Neural progenitor cell (in vitro differentiated cells): ENCODE results near the gene SCARF1. TPM values are rescaled to one million over a fixed set of nuclear protein-coding genes. Genes with fewer than 3 reads are reported as not detected.
"Not testable (repeated sequence)": the region's sequence is repeated elsewhere in the genome, so short reads cannot be mapped to it uniquely, and the experiment has no call there.

Source experiments
- DNase-seq: peaks from one replicate; pipeline ENCODE4 v3.0.0-alpha.2; 2016; ENCODE audit warnings: low spot score
- H2AFZ ChIP-seq: fragments of 200-600 bp; sonication (generic); replicated peaks from 2 replicates; pipeline ENCODE4 v1.6.1; 2016; ENCODE audit warnings: antibody characterized with exemption
- H3F3A ChIP-seq: fragments of 200-600 bp; sonication (generic); 2 replicates; pipeline ENCODE4 v1.6.1; 2016; ENCODE audit warnings: antibody characterized with exemption, low read depth
- H3K27ac ChIP-seq: fragments of 200-600 bp; sonication (generic); 2 replicates; pipeline ENCODE4 v1.5.1; 2016; ENCODE audit warnings: mild to moderate bottlenecking
- H3K27me3 ChIP-seq: fragments of 200-600 bp; sonication (generic); 2 replicates; pipeline ENCODE4 v1.6.1; 2016; ENCODE audit warnings: mild to moderate bottlenecking, moderate library complexity
- H3K36me3 ChIP-seq: fragments of 200-600 bp; sonication (generic); 2 replicates; pipeline ENCODE4 v1.5.1; 2016
- H3K4me1 ChIP-seq: fragments of 200-600 bp; sonication (generic); 2 replicates; pipeline ENCODE4 v1.6.1; 2016; ENCODE audit warnings: mixed run types
- H3K4me2 ChIP-seq: fragments of 200-600 bp; sonication (generic); 2 replicates; pipeline ENCODE4 v1.6.1; 2016
- H3K4me3 ChIP-seq: fragments of 200-600 bp; sonication (generic); 2 replicates; pipeline ENCODE4 v1.5.1; 2016
- H3K79me2 ChIP-seq: fragments of 200-600 bp; sonication (generic); 2 replicates; pipeline ENCODE4 v1.6.1; 2016; ENCODE audit warnings: low read depth
- H3K9ac ChIP-seq: fragments of 200-600 bp; sonication (generic); 2 replicates; pipeline ENCODE4 v1.6.1; 2016
- H3K9me3 ChIP-seq: fragments of 200-600 bp; sonication (generic); 2 replicates; pipeline ENCODE4 v1.5.1; 2016; ENCODE audit warnings: low read depth
- H4K20me1 ChIP-seq: fragments of 200-600 bp; sonication (generic); 2 replicates; pipeline ENCODE4 v1.6.1; 2016; ENCODE audit warnings: low read depth
- H3K27ac Mint-ChIP-seq: 3 replicates; pipeline ENCODE4 v1.8.0; 2021; ENCODE audit warnings: mixed read lengths
- H3K27me3 Mint-ChIP-seq: 2 replicates; pipeline ENCODE4 v1.8.0; 2022; ENCODE audit warnings: low read depth, mild to moderate bottlenecking, inconsistent platforms, moderate library complexity, mixed read lengths; ENCODE audit not compliant: insufficient read depth
- H3K36me3 Mint-ChIP-seq: 3 replicates; pipeline ENCODE4 v1.8.0; 2021; ENCODE audit warnings: mixed read lengths
- H3K4me1 Mint-ChIP-seq: 3 replicates; pipeline ENCODE4 v1.8.0; 2021; ENCODE audit warnings: mixed read lengths
- H3K4me3 Mint-ChIP-seq: 3 replicates; pipeline ENCODE4 v1.8.0; 2021; ENCODE audit warnings: mild to moderate bottlenecking, moderate library complexity, mixed read lengths
- H3K9me3 Mint-ChIP-seq: 3 replicates; pipeline ENCODE4 v1.8.0; 2020; ENCODE audit warnings: mixed read lengths
- EZH2 ChIP-seq: fragments of 200-600 bp; sonication (generic); IDR thresholded peaks from 2 replicates; pipeline ENCODE4 v1.6.1; 2017; ENCODE audit warnings: antibody characterized with exemption, mild to moderate bottlenecking, moderate library complexity
- EZH2phosphoT487 ChIP-seq: fragments of 200-600 bp; sonication (generic); IDR thresholded peaks from 2 replicates; pipeline ENCODE4 v1.6.1; 2017; ENCODE audit warnings: antibody characterized with exemption
- total RNA-seq: library from RNA; depleted of rRNA; stranded (reverse); fragments of >200 nt; gene quantifications from 2 replicates; pipeline ENCODE4 v1.2.3, GENCODE V29; 2015; ENCODE audit warnings: low replicate concordance
- TF ChIP-seq, protein P1 (sequence below): fragments of 200-600 bp; sonication (generic); IDR thresholded peaks from 2 replicates; pipeline ENCODE4 v1.5.1; 2017; ENCODE audit warnings: antibody characterized with exemption, mild to moderate bottlenecking

Gene SCARF1
- 1.1 TPM in 1 of 2 replicates, not detected in the other for total RNA-seq

GRCh38 chr17:1645207-1646171, at the start of gene SCARF1:
Gene SCARF1, minus strand, starts transcription at chr17:1645732. Its CDS starts 35 bp downstream, at chr17:1645697.
- peak within 1 kb of the TSS; percentile 46 for H3K4me3 Mint-ChIP-seq
- no peak within 1 kb of the TSS for H3K27ac Mint-ChIP-seq
- Histone ChIP-seq H3K27me3 (peaks cover 57% of the 10 kb centered on the region), H3K79me2 (no peaks in the 10 kb centered on the region), H3K36me3 (no peaks in the 10 kb centered on the region), H2AFZ (no peak within 1 kb of the TSS), H3K9ac (no peak within 1 kb of the TSS), H3K9me3 (no peaks in the 10 kb centered on the region), H3F3A (peaks cover 53% of the 10 kb centered on the region), H3K27ac (no peak within 1 kb of the TSS), H3K4me2 (no peak within 1 kb of the TSS), H3K4me3 (no peak within 1 kb of the TSS), H3K4me1 (peaks cover 11% of the 10 kb centered on the region), H4K20me1 (peaks cover 14% of the 10 kb centered on the region)
- no peaks in the 10 kb centered on the region for H3K9me3 Mint-ChIP-seq
- TF ChIP-seq, protein P1, sequence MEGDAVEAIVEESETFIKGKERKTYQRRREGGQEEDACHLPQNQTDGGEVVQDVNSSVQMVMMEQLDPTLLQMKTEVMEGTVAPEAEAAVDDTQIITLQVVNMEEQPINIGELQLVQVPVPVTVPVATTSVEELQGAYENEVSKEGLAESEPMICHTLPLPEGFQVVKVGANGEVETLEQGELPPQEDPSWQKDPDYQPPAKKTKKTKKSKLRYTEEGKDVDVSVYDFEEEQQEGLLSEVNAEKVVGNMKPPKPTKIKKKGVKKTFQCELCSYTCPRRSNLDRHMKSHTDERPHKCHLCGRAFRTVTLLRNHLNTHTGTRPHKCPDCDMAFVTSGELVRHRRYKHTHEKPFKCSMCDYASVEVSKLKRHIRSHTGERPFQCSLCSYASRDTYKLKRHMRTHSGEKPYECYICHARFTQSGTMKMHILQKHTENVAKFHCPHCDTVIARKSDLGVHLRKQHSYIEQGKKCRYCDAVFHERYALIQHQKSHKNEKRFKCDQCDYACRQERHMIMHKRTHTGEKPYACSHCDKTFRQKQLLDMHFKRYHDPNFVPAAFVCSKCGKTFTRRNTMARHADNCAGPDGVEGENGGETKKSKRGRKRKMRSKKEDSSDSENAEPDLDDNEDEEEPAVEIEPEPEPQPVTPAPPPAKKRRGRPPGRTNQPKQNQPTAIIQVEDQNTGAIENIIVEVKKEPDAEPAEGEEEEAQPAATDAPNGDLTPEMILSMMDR, result no peak
- TF ChIP-seq EZH2 (no peak), EZH2phosphoT487 (no peak)
- no peak for DNase-seq
- H3K36me3 Mint-ChIP-seq, result peaks cover 2% of the 10 kb centered on the region
- H3K4me1 Mint-ChIP-seq, result peaks cover 31% of the 10 kb centered on the region
- H3K27me3 Mint-ChIP-seq, result peaks cover 23% of the 10 kb centered on the region

DNA sequence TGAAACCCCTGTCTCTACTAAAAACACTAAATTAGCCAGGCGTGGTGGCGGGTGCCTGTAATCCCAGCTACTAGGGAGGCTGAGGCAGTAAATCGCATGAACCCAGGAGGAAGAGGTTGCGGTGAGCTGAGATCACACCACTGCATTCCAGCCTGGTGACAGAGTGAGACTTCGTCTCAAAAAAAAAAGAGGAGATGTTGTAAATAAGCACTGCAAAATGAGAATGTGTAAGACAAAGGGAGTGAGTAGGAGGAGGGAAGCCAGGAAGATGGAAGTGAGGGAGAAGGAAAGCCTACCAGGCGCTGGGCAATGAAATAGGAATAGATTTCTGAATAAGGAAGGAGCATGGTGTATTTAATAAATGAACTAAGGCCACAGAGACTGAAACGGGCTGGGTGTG, 47.8 kb upstream of the SCARF1 start:
- Histone ChIP-seq H3K9me3 (no peaks in the 10 kb centered on the region), H2AFZ (no peak overlapping the region), H3K27ac (no peak overlapping the region), H4K20me1 (no peaks in the 10 kb centered on the region), H3K27me3 (no peaks in the 10 kb centered on the region), H3K36me3 (no peaks in the 10 kb centered on the region), H3K79me2 (no peaks in the 10 kb centered on the region), H3F3A (no peaks in the 10 kb centered on the region), H3K4me1 (no peaks in the 10 kb centered on the region), H3K4me2 (no peak overlapping the region), H3K9ac (no peak overlapping the region), H3K4me3 (no peak overlapping the region)
- no peak overlapping the region for H3K27ac Mint-ChIP-seq
- peaks cover 2% of the 10 kb centered on the region for H3K36me3 Mint-ChIP-seq
- no peak overlapping the region for H3K4me3 Mint-ChIP-seq
- no peaks in the 10 kb centered on the region for H3K4me1 Mint-ChIP-seq
- peaks cover 4% of the 10 kb centered on the region for H3K27me3 Mint-ChIP-seq
- TF ChIP-seq, protein P1, result no peak
- TF ChIP-seq EZH2 (no peak), EZH2phosphoT487 (no peak)
- H3K9me3 Mint-ChIP-seq, result peaks cover 14% of the 10 kb centered on the region
- DNase-seq, result no peak

DNA sequence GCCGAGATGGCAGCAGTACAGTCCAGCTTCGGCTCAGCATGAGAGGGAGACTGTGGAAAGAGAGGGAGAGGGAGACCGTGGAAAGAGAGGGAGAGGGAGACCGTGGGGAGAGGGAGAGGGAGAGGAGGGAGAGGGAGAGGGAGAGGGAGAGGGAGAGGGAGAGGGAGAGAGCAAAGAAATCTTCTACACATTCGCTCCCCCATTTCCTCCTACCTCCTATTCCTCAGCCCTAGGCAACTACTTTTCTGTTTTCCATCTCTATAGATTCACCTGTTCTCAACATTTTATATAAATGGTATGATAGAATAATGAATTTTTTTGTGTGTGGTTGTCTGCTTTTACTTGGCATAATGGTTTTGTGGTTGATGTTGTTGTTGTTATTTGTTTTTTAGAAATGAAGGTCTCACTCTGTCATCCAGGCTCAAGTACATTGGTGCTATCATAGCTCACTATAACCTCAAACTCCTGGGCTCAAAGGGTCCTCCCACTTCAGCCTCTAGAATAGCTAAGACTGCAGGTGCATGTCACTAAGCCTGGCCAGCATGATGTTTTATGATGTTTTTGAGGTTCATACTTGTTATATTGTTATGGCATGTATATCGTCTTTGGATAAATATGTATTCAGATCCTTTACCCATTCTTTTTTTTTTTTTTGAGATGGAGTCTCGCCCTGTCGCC, 45.2 kb upstream of the SCARF1 start:
- Mint-ChIP-seq H3K4me1 (peaks cover 2% of the 10 kb centered on the region), H3K27me3 (peaks cover 4% of the 10 kb centered on the region), H3K36me3 (peaks cover 2% of the 10 kb centered on the region), H3K9me3 (peaks cover 14% of the 10 kb centered on the region), H3K4me3 (no peak overlapping the region), H3K27ac (no peak overlapping the region)
- H3K4me2 ChIP-seq, result no peak overlapping the region
- H4K20me1 ChIP-seq, result no peaks in the 10 kb centered on the region
- H3K9ac ChIP-seq, result no peak overlapping the region
- peaks cover 6% of the 10 kb centered on the region for H3F3A ChIP-seq
- H3K36me3 ChIP-seq, result no peaks in the 10 kb centered on the region
- TF ChIP-seq EZH2phosphoT487 (no peak), EZH2 (no peak)
- TF ChIP-seq, protein P1, result no peak
- H3K27me3 ChIP-seq, result no peaks in the 10 kb centered on the region
- no peak overlapping the region for H3K27ac ChIP-seq
- no peaks in the 10 kb centered on the region for H3K9me3 ChIP-seq
- no peak overlapping the region for H2AFZ ChIP-seq
- no peaks in the 10 kb centered on the region for H3K79me2 ChIP-seq
- H3K4me1 ChIP-seq, result no peaks in the 10 kb centered on the region
- no peak overlapping the region for H3K4me3 ChIP-seq
- no peak for DNase-seq

DNA sequence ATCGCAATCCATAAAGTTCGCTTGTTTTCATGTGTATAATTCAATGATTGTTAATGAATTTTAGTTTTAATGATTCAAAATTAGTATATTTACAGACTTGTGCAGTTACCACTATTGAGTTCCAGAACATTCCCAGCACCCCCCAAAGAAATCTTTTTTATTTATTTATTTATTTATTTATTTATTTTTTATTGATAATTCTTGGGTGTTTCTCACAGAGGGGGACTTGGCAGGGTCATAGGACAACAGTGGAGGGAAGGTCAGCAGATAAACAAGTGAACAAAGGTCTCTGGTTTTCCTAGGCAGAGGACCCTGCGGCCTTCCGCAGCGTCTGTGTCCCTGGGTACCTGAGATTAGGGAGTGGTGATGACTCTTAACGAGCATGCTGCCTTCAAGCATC, 42.9 kb upstream of the SCARF1 start:
- Mint-ChIP-seq H3K9me3 (peaks cover 14% of the 10 kb centered on the region), H3K27ac (peak overlapping the region; percentile 29), H3K36me3 (peaks cover 12% of the 10 kb centered on the region), H3K4me1 (peaks cover 16% of the 10 kb centered on the region)
- Histone ChIP-seq H3F3A (peaks cover 14% of the 10 kb centered on the region), H3K79me2 (peaks cover 12% of the 10 kb centered on the region)
- H3K27me3 ChIP-seq, H3K4me3 Mint-ChIP-seq, H2AFZ ChIP-seq, H3K27me3 Mint-ChIP-seq, H3K9me3 ChIP-seq, H3K36me3 ChIP-seq, H3K27ac ChIP-seq, H3K9ac ChIP-seq, H4K20me1 ChIP-seq, H3K4me2 ChIP-seq, H3K4me3 ChIP-seq, H3K4me1 ChIP-seq, DNase-seq: not testable (repeated sequence)
